ENCODE measurements around the gene ANKRD42. TPM values are rescaled to one million over a fixed set of nuclear protein-coding genes. Genes with fewer than 3 reads are reported as not detected.

ANKRD42 gene
- total and polyA plus RNA-seq, 9 of the 15 experiments (the other 6 are each of a cell fraction or from before 2014, with no cell fraction given) = 2.8 to 9.1 (median 6.1) TPM

- TF ChIP-seq CBX2 (IDR thresholded peaks at IDR 0.05; ENCODE audit: insufficient read depth, low read length, poor library complexity, severe bottlenecking) = no peak
- TF ChIP-seq ZNF79 (CRISPR knock-in tag; IDR thresholded peaks at IDR 0.05; ENCODE audit: low read depth) = no peak
- TF ChIP-seq, protein P1, sequence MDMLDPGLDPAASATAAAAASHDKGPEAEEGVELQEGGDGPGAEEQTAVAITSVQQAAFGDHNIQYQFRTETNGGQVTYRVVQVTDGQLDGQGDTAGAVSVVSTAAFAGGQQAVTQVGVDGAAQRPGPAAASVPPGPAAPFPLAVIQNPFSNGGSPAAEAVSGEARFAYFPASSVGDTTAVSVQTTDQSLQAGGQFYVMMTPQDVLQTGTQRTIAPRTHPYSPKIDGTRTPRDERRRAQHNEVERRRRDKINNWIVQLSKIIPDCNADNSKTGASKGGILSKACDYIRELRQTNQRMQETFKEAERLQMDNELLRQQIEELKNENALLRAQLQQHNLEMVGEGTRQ (CRISPR knock-in tag; IDR thresholded peaks at IDR 0.05) = no peak
- no peak for TF ChIP-seq ZNF175 (CRISPR knock-in tag; IDR thresholded peaks at IDR 0.05; ENCODE audit: low read depth)
- peak; percentile 48; the same call in 1 of the 2 replicates for TF ChIP-seq MTA3 (IDR thresholded peaks at IDR 0.05; ENCODE audit: borderline replicate concordance)
- TF ChIP-seq PREB (CRISPR knock-in tag; IDR thresholded peaks at IDR 0.05) = no peak
- no peak for TF ChIP-seq GABPB2 (CRISPR knock-in tag; conservative IDR thresholded peaks at IDR 0.05)
- no peak for TF ChIP-seq MAX (CRISPR knock-in tag; IDR thresholded peaks at IDR 0.05)
- TF ChIP-seq, protein P2, sequence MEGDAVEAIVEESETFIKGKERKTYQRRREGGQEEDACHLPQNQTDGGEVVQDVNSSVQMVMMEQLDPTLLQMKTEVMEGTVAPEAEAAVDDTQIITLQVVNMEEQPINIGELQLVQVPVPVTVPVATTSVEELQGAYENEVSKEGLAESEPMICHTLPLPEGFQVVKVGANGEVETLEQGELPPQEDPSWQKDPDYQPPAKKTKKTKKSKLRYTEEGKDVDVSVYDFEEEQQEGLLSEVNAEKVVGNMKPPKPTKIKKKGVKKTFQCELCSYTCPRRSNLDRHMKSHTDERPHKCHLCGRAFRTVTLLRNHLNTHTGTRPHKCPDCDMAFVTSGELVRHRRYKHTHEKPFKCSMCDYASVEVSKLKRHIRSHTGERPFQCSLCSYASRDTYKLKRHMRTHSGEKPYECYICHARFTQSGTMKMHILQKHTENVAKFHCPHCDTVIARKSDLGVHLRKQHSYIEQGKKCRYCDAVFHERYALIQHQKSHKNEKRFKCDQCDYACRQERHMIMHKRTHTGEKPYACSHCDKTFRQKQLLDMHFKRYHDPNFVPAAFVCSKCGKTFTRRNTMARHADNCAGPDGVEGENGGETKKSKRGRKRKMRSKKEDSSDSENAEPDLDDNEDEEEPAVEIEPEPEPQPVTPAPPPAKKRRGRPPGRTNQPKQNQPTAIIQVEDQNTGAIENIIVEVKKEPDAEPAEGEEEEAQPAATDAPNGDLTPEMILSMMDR (IDR thresholded peaks at IDR 0.05 in 2 of 3, conservative IDR thresholded peaks at IDR 0.05 in 1 of 3; ENCODE audit: insufficient read depth in 2 of 3, low read depth in 1 of 3, low read length in 3 of 3) = no peak
- no peak for TF ChIP-seq TSHZ1 (CRISPR knock-in tag; IDR thresholded peaks at IDR 0.05)
- TF ChIP-seq ZBTB34 (CRISPR knock-in tag; IDR thresholded peaks at IDR 0.05) = no peak
- no peak for TF ChIP-seq ARHGAP35 (IDR thresholded peaks at IDR 0.05; ENCODE audit: partially characterized antibody)
- no peak for TF ChIP-seq BRF1 (IDR thresholded peaks at IDR 0.05; ENCODE audit: borderline replicate concordance, extremely low read depth, insufficient read length)
- no peak for TF ChIP-seq ZNF717 (CRISPR knock-in tag; IDR thresholded peaks at IDR 0.05)
- no peak for TF ChIP-seq U2AF1 (optimal IDR thresholded peaks at IDR 0.05; ENCODE audit: low read depth, low read length)
- TF ChIP-seq DACH1 (IDR thresholded peaks at IDR 0.05; ENCODE audit: partially characterized antibody) = peak; percentile 46
- TF ChIP-seq MTF1 (CRISPR knock-in tag; IDR thresholded peaks at IDR 0.05; ENCODE audit: borderline replicate concordance) = no peak
Observed at GRCh38 chr11:83156144-83156995, 37.1 kb upstream of the ANKRD42 start (continued).
